Keratinocyte (primary cell): ENCODE results near the gene SLC35B3. TPM values are rescaled to one million over a fixed set of nuclear protein-coding genes. Genes with fewer than 3 reads are reported as not detected.

ENCODE experiments used
- DNase-seq: peaks from one replicate; pipeline ENCODE4 v3.0.0-alpha.2; 2011; ENCODE audit warnings: low read depth, missing footprints, low spot score
- FAIRE-seq: peaks from 2 replicates; lab custom pipeline; 2011; peaks lifted over from hg19 to GRCh38; lab: Jason Lieb, UNC
- H2AFZ ChIP-seq: 2 replicates; pipeline ENCODE4 v1.6.0; 2012; ENCODE audit warnings: low read length, control low read depth, inconsistent platforms; ENCODE audit not compliant: control insufficient read depth
- H3K27ac ChIP-seq: 2 replicates; pipeline ENCODE4 v1.5.1; 2011; ENCODE audit warnings: low read length; ENCODE audit not compliant: control insufficient read depth, insufficient read depth
- H3K27me3 ChIP-seq: 3 replicates; pipeline ENCODE4 v1.6.0; 2011; ENCODE audit warnings: low read length; ENCODE audit not compliant: control insufficient read depth, insufficient read depth; ENCODE audit errors: extremely low read depth
- H3K36me3 ChIP-seq, 2 experiments: 2 replicates in 1 of 2; 3 replicates in 1 of 2; pipeline ENCODE4 v1.5.1; 2011; ENCODE audit warnings: low read length in 2 of 2, mild to moderate bottlenecking in 1 of 2; ENCODE audit not compliant: control insufficient read depth in 2 of 2, insufficient read depth in 2 of 2; ENCODE audit errors: extremely low read depth in 1 of 2
- H3K4me1 ChIP-seq: 3 replicates; pipeline ENCODE4 v1.5.1; 2011; ENCODE audit warnings: low read length; ENCODE audit not compliant: control insufficient read depth, insufficient read depth; ENCODE audit errors: extremely low read depth
- H3K4me2 ChIP-seq: 3 replicates; pipeline ENCODE4 v1.6.0; 2011; ENCODE audit warnings: low read depth, low read length; ENCODE audit not compliant: control insufficient read depth, insufficient read depth; ENCODE audit errors: extremely low read depth
- H3K4me3 ChIP-seq, 3 experiments: fragments of 200-600 bp in 1 of 3; sonication (generic) in 1 of 3; 2 replicates in 2 of 3; 3 replicates in 1 of 3; pipeline ENCODE4 v1.5.1; 2011 to 2016; ENCODE audit warnings: low read length in 3 of 3, mild to moderate bottlenecking in 3 of 3, control low read depth in 2 of 3, inconsistent platforms in 1 of 3, low read depth in 1 of 3, mixed read lengths in 1 of 3, mixed run types in 1 of 3, moderate library complexity in 1 of 3; ENCODE audit not compliant: control insufficient read depth in 2 of 3, insufficient read depth in 2 of 3; ENCODE audit errors: extremely low read depth in 1 of 3
- H3K79me2 ChIP-seq: 2 replicates; pipeline ENCODE4 v1.6.0; 2012; ENCODE audit warnings: low read length; ENCODE audit not compliant: control insufficient read depth, insufficient read depth
- H3K9ac ChIP-seq: 3 replicates; pipeline ENCODE4 v1.6.0; 2011; ENCODE audit warnings: low read length; ENCODE audit not compliant: control insufficient read depth, insufficient read depth; ENCODE audit errors: extremely low read depth
- H3K9me1 ChIP-seq: 3 replicates; pipeline ENCODE4 v1.6.0; 2011; ENCODE audit warnings: low read length; ENCODE audit not compliant: control insufficient read depth, insufficient read depth; ENCODE audit errors: extremely low read depth
- H3K9me3 ChIP-seq: 2 replicates; pipeline ENCODE4 v1.5.1; 2012; ENCODE audit warnings: low read depth, low read length; ENCODE audit not compliant: control insufficient read depth
- H4K20me1 ChIP-seq: 3 replicates; pipeline ENCODE4 v1.6.0; 2011; ENCODE audit warnings: low read length; ENCODE audit not compliant: control insufficient read depth, insufficient read depth; ENCODE audit errors: extremely low read depth
- EZH2 ChIP-seq: IDR thresholded peaks from one replicate; pipeline ENCODE4 v1.6.1; 2012; ENCODE audit warnings: inconsistent platforms, mild to moderate bottlenecking, low read length, moderate library complexity
- dilution Hi-C: fragments of 300-500 bp; cut with MboI; formaldehyde crosslinking; loops from one replicate; pipeline ENCODE4 v1.7.0; 2020; ENCODE audit warnings: low sequenced_read_pairs; ENCODE audit not compliant: extremely low pct_ligation_motif_present
- polyA plus RNA-seq, 5 experiments: library from polyadenylated mRNA; depleted of rRNA in 3 of 5; stranded (reverse) in 3 of 5; stranded (forward) in 1 of 5; unstranded in 1 of 5; fragments of >200 nt; gene quantifications; 1 replicate in 1 of 5; 2 replicates in 3 of 5; 3 replicates in 1 of 5; pipeline versions ENCODE4 v1.2.1 to v1.2.3, GENCODE V29; 2011 to 2012; ENCODE audit warnings: missing spikeins in 2 of 5, low read depth in 1 of 5, low replicate concordance in 1 of 5
- TF ChIP-seq, protein P1 (sequence below), 3 experiments: IDR thresholded peaks in 1 of 3; conservative IDR thresholded peaks in 1 of 3; optimal IDR thresholded peaks in 1 of 3; 2 replicates in 2 of 3; 3 replicates in 1 of 3; pipeline versions ENCODE3 to v1.5.1; 2011; ENCODE audit warnings: low read length in 3 of 3, mild to moderate bottlenecking in 3 of 3, moderate library complexity in 2 of 3, control low read depth in 1 of 3, inconsistent platforms in 1 of 3; ENCODE audit not compliant: insufficient read depth in 2 of 3; ENCODE audit errors: extremely low read depth in 1 of 3

SLC35B3 gene
- polyA plus RNA-seq, 1 donor (not counting 4 experiments of a cell fraction or from before 2014, with no cell fraction given), result 30.6 TPM

DNA sequence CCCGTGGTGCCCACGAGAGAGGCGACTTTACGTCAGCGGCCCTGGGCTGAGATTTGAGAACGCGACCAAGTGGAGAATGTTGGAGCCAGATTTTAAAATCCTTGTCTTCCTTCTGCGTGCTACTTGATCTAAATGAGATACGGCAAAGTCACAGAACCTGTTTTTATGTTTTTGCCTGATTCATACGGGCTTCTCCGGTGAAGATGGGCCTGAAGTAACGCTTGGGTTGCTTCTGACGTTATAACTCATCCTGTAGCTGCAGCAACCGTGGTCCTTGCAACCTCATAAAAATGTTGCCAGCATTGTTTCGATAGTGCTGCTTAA is 462 bp upstream of the SLC35B3 start:
- H3K27me3 ChIP-seq, result no peaks in the 10 kb centered on the region
- peak overlapping the region; percentile 99 for H2AFZ ChIP-seq
- H3K36me3 ChIP-seq, result peaks cover 0 to 11% of the 10 kb centered on the region in 2 experiments
- TF ChIP-seq, protein P1, sequence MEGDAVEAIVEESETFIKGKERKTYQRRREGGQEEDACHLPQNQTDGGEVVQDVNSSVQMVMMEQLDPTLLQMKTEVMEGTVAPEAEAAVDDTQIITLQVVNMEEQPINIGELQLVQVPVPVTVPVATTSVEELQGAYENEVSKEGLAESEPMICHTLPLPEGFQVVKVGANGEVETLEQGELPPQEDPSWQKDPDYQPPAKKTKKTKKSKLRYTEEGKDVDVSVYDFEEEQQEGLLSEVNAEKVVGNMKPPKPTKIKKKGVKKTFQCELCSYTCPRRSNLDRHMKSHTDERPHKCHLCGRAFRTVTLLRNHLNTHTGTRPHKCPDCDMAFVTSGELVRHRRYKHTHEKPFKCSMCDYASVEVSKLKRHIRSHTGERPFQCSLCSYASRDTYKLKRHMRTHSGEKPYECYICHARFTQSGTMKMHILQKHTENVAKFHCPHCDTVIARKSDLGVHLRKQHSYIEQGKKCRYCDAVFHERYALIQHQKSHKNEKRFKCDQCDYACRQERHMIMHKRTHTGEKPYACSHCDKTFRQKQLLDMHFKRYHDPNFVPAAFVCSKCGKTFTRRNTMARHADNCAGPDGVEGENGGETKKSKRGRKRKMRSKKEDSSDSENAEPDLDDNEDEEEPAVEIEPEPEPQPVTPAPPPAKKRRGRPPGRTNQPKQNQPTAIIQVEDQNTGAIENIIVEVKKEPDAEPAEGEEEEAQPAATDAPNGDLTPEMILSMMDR (optimal IDR thresholded peaks at IDR 0.05 in 1 of 3, IDR thresholded peaks at IDR 0.05 in 1 of 3, conservative IDR thresholded peaks at IDR 0.05 in 1 of 3; ENCODE audit: extremely low read depth in 1 of 3, insufficient read depth in 2 of 3, low read length in 3 of 3), result no peak
- TF ChIP-seq EZH2, result no peak
- H3K4me2 ChIP-seq, result peak overlapping the region; percentile 99
- H3K4me3 ChIP-seq, result peak overlapping the region; percentile 90 to 98 (median 98)
- H3K4me1 ChIP-seq, result peaks cover 21% of the 10 kb centered on the region
- H3K9ac ChIP-seq, result peak overlapping the region; percentile 97
- no peaks in the 10 kb centered on the region for H4K20me1 ChIP-seq
- no peaks in the 10 kb centered on the region for H3K9me3 ChIP-seq
- peak overlapping the region; percentile 95 for H3K27ac ChIP-seq
- dilution Hi-C loops, result no loop called here
- no peak for DNase-seq
- no peaks in the 10 kb centered on the region for H3K9me1 ChIP-seq
- H3K79me2 ChIP-seq, result peaks cover 43% of the 10 kb centered on the region
- FAIRE-seq, result peak; percentile 64

DNA sequence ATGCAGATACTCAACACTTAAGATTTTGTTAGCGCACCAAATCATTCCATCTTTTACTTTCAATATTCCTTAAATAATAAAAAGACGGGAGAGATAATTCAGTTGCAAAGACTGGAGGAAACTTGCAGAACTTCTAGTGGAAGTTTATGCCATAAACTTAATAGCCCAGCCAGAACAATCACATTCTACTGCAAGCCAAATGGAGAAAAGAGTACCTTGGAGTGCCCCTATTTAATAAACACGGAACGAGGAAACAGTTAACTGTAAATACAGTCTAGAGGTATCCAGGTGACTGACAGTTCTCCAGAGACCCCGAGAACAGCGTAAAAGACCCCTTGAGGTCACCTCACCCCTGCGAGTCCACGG is 635 bp downstream of the SLC35B3 start:
- H4K20me1 ChIP-seq, result no peaks in the 10 kb centered on the region
- peak overlapping the region; percentile 93 for H3K4me2 ChIP-seq
- TF ChIP-seq, protein P1 (optimal IDR thresholded peaks at IDR 0.05 in 1 of 3, IDR thresholded peaks at IDR 0.05 in 1 of 3, conservative IDR thresholded peaks at IDR 0.05 in 1 of 3; ENCODE audit: extremely low read depth in 1 of 3, insufficient read depth in 2 of 3, low read length in 3 of 3), result no peak
- TF ChIP-seq EZH2, result no peak
- H3K36me3 ChIP-seq, result peaks cover 0 to 13% of the 10 kb centered on the region in 2 experiments
- H3K4me1 ChIP-seq, result peaks cover 21% of the 10 kb centered on the region
- peaks cover 45% of the 10 kb centered on the region for H3K79me2 ChIP-seq
- no peaks in the 10 kb centered on the region for H3K9me3 ChIP-seq
- H3K27me3 ChIP-seq, result no peaks in the 10 kb centered on the region
- FAIRE-seq (no peak), DNase-seq (no peak)
- H3K9ac ChIP-seq, result peak overlapping the region; percentile 97
- peak overlapping the region; percentile 90 to 98 (median 98) for H3K4me3 ChIP-seq
- H3K27ac ChIP-seq, result peak overlapping the region; percentile 95
- dilution Hi-C loops, result no loop called here
- no peaks in the 10 kb centered on the region for H3K9me1 ChIP-seq
- peak overlapping the region; percentile 98 for H2AFZ ChIP-seq
